Fibroblast of lung (primary cell): ENCODE results near the gene WDR93.

Experiments used
- CTCF ChIP-seq, 2 donors: IDR thresholded peaks in 1 of 2; conservative IDR thresholded peaks in 1 of 2; 1 replicate in 1 of 2; 2 replicates in 1 of 2; pipeline ENCODE4 v1.5.1; 2011 to 2012; ENCODE audit warnings: low read length in 2 of 2, control low read depth in 1 of 2, inconsistent platforms in 1 of 2, low read depth in 1 of 2, mild to moderate bottlenecking in 1 of 2
- EZH2 ChIP-seq: IDR thresholded peaks from 2 replicates; pipeline ENCODE4 v1.5.1; 2012; ENCODE audit warnings: low read length, control low read depth, mild to moderate bottlenecking; ENCODE audit errors: missing control alignments

- no peak for TF ChIP-seq CTCF (conservative IDR thresholded peaks at IDR 0.05 in 1 of 2, IDR thresholded peaks at IDR 0.05 in 1 of 2; ENCODE audit: low read depth in 1 of 2, low read length in 2 of 2)
- TF ChIP-seq EZH2: no peak
Measured at GRCh38 chr15:89652131-89652530, 38.5 kb upstream of the WDR93 start.
